ENCODE data around the gene EHBP1.
A peak's percentile ranks its signal among the peaks of the same experiment; 100 is the strongest.
"Not testable (repeated sequence)": the region's sequence is repeated elsewhere in the genome, so short reads cannot be mapped to it uniquely, and the experiment has no call there.

The EHBP1 gene

GRCh38 chr2:63018439-63018838 lies 312.9 kb downstream of the EHBP1 start:
- Histone ChIP-seq H3K4me3 (ENCODE audit: low read depth, low read length) (no peak overlapping the region), H3K9me3 (ENCODE audit: control insufficient read depth, insufficient read depth, low read depth, low read length) (no peaks in the 10 kb centered on the region), H3K36me3 (ENCODE audit: control insufficient read depth in 2 of 2, insufficient read depth in 1 of 2, low read length in 2 of 2) (no peaks in the 10 kb centered on the region), H3K27ac (ENCODE audit: extremely low read depth, low read depth, low read length) (no peak overlapping the region), H3K4me1 (ENCODE audit: control insufficient read depth, insufficient read depth, low read length) (no peaks in the 10 kb centered on the region)
- POLR2A ChIA-PET = no interaction called here
- TF ChIP-seq ZNF707 (tag by site-specific recombination; IDR thresholded peaks at IDR 0.05) = no peak
- TF ChIP-seq SCRT2 (tag by site-specific recombination; IDR thresholded peaks at IDR 0.05) = no peak
- CTCF ChIA-PET = interaction anchor here (0.6 kb wide), 1 partner anchor 107 kb away, joined by 4 read pairs; no protein-coding TSS in a partner anchor

DNA sequence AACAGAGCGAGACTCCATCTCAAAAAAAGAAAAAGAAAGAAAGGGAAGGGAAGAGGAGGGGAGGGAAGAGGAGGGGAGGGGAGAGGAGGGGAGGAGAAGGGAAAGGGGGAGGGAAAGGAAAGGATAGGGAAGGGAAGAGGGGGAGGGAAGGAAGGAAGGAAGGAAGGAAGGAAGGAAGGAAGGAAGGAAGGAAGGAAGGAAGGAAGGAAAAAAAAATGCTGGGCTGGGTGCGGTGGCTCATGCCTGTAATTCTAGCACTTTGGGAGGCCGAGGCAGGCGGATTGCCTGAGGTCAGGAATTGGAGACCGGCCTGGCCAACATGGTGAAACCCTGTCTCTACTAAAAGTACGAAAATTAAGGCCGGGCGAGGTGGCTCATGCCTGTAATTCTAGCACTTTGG lies 314.2 kb downstream of the EHBP1 start:
- H3K4me1 ChIP-seq (ENCODE audit: control insufficient read depth, insufficient read depth, low read length); CTCF ChIA-PET; H3K27ac ChIP-seq (ENCODE audit: extremely low read depth, low read depth, low read length); H3K4me3 ChIP-seq (ENCODE audit: low read depth, low read length); H3K9me3 ChIP-seq (ENCODE audit: control insufficient read depth, insufficient read depth, low read depth, low read length); H3K36me3 ChIP-seq (ENCODE audit: control insufficient read depth in 2 of 2, insufficient read depth in 1 of 2, low read length in 2 of 2); POLR2A ChIA-PET: not testable (repeated sequence)
- TF ChIP-seq ZNF366 (tag by site-specific recombination; conservative IDR thresholded peaks at IDR 0.05) = peak; percentile 50

GRCh38 chr2:63023444-63023843 lies 317.9 kb downstream of the EHBP1 start:
- Histone ChIP-seq H3K4me3 (ENCODE audit: low read depth, low read length) (no peak overlapping the region), H3K27ac (ENCODE audit: extremely low read depth, low read depth, low read length) (no peak overlapping the region), H3K4me1 (ENCODE audit: control insufficient read depth, insufficient read depth, low read length) (no peaks in the 10 kb centered on the region), H3K36me3 (ENCODE audit: control insufficient read depth in 2 of 2, insufficient read depth in 1 of 2, low read length in 2 of 2) (no peaks in the 10 kb centered on the region), H3K9me3 (ENCODE audit: control insufficient read depth, insufficient read depth, low read depth, low read length) (no peaks in the 10 kb centered on the region)
- no peak for TF ChIP-seq ZNF248 (tag by site-specific recombination; IDR thresholded peaks at IDR 0.05)
- peak; percentile 47 for TF ChIP-seq ZNF654 (tag by site-specific recombination; IDR thresholded peaks at IDR 0.05; ENCODE audit: low read depth)
- ChIA-PET CTCF (interaction anchor here (0.6 to 2.0 kb wide), 6 partner anchors 16 to 567 kb away, joined by 3 to 11 read pairs (median 4); no protein-coding TSS in a partner anchor), POLR2A (no interaction called here)

DNA sequence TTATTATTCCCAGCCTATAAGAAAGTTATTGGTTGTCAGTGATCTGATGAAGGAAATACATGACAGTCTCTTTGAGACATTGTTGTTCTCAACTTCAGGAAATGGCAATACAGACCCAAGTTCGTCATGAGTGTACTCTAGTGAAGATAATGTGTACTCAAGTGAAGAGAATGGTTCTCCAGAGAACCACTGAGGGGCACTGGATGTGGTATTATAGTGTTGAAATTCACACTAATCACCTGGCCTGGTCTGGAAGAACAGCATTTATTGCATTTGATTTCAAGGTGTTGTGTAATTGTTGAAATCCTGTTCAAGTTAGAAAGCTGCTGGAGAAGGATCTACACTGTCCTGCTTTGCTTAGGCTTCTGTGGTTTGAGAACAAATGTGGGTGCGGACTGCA lies 321.7 kb downstream of the EHBP1 start:
- TF ChIP-seq ZNF19 (tag by site-specific recombination; IDR thresholded peaks at IDR 0.05; ENCODE audit: low read depth) (no peak), YY2 (tag by site-specific recombination; IDR thresholded peaks at IDR 0.05) (no peak), ZBTB49 (tag by site-specific recombination; IDR thresholded peaks at IDR 0.05; ENCODE audit: low read depth) (no peak), ZNF621 (tag by site-specific recombination; IDR thresholded peaks at IDR 0.05) (no peak), OSR2 (tag by site-specific recombination; IDR thresholded peaks at IDR 0.05) (no peak), SP7 (tag by site-specific recombination; IDR thresholded peaks at IDR 0.05) (no peak)
- Histone ChIP-seq H3K4me3 (ENCODE audit: low read depth, low read length) (no peak overlapping the region), H3K9me3 (ENCODE audit: control insufficient read depth, insufficient read depth, low read depth, low read length) (no peaks in the 10 kb centered on the region), H3K27ac (ENCODE audit: extremely low read depth, low read depth, low read length) (no peak overlapping the region), H3K36me3 (ENCODE audit: control insufficient read depth in 2 of 2, insufficient read depth in 1 of 2, low read length in 2 of 2) (no peaks in the 10 kb centered on the region; a peak in 1 of 3 replicates), H3K4me1 (ENCODE audit: control insufficient read depth, insufficient read depth, low read length) (no peaks in the 10 kb centered on the region)
- ChIA-PET POLR2A (no interaction called here), CTCF (no interaction called here)

DNA sequence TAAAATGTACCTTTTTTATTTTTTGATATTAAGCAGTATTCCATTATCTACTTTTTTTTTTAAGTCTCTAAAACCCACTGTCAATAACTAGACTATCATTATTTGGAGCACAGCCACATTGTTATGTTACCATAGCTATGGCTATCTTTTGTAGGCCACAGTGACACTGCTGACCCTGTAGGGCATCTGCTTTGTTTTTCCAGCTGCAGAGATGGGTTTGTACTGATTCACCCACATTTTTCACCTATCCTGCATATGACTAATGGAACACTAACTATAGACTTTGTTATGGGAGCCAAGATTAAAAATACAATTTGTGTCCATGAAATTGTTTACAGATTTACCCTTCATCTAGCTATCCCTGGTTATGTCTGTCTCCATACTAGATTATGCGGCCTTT lies 323.5 kb downstream of the EHBP1 start:
- CTCF ChIA-PET = interaction anchor here (0.5 to 1.6 kb wide), 4 partner anchors 14 to 655 kb away, joined by 3 to 6 read pairs (median 4); no protein-coding TSS in a partner anchor
- H3K4me1 ChIP-seq (ENCODE audit: control insufficient read depth, insufficient read depth, low read length) = no peaks in the 10 kb centered on the region
- no peak for TF ChIP-seq REST (tag by site-specific recombination; IDR thresholded peaks at IDR 0.05)
- TF ChIP-seq CTCF (tag by site-specific recombination; IDR thresholded peaks at IDR 0.05) = no peak
- no peak for TF ChIP-seq WT1 (tag by site-specific recombination; IDR thresholded peaks at IDR 0.05)
- TF ChIP-seq ATF2 (tag by site-specific recombination; IDR thresholded peaks at IDR 0.05; ENCODE audit: low read depth) = no peak
- no peak for TF ChIP-seq ZNF549 (tag by site-specific recombination; IDR thresholded peaks at IDR 0.05)
- TF ChIP-seq KLF10 (tag by site-specific recombination; IDR thresholded peaks at IDR 0.05) = no peak

More for the DNA sequence above, 323.5 kb downstream of the EHBP1 start:
- H3K9me3 ChIP-seq (ENCODE audit: control insufficient read depth, insufficient read depth, low read depth, low read length) = no peaks in the 10 kb centered on the region
- POLR2A ChIA-PET = no interaction called here
- no peak overlapping the region for H3K27ac ChIP-seq (ENCODE audit: extremely low read depth, low read depth, low read length)
- H3K4me3 ChIP-seq (ENCODE audit: low read depth, low read length) = no peak overlapping the region
- no peaks in the 10 kb centered on the region; a peak in 1 of 3 replicates for H3K36me3 ChIP-seq (ENCODE audit: control insufficient read depth in 2 of 2, insufficient read depth in 1 of 2, low read length in 2 of 2)
